Natural killer cell (primary cell): ENCODE data around the gene PCTP. TPM values are rescaled to one million over a fixed set of nuclear protein-coding genes. Genes with fewer than 3 reads are reported as not detected.

Experiments used
- ATAC-seq, 3 donors: fragments of 150-1000 bp in 2 of 3; fragments of 200-7000 bp in 1 of 3; cut with Tn5 transposase; 1 replicate in 1 of 3; 2 replicates in 2 of 3; pipeline ENCODE4 v1.10.0; 2021; ENCODE audit warnings: mild to moderate bottlenecking in 2 of 3, moderate library complexity in 2 of 3
- DNase-seq, 2 donors: peaks; one replicate each; pipeline versions ENCODE4 v3.0.0 to v3.0.0-alpha.2; 2013 to 2021; ENCODE audit warnings: mixed read lengths in 1 of 2
- H3K27ac ChIP-seq: one replicate; pipeline ENCODE4 v1.5.1; 2013; ENCODE audit warnings: mild to moderate bottlenecking, low read length
- H3K27me3 ChIP-seq: one replicate; pipeline ENCODE4 v1.6.1; 2013; ENCODE audit warnings: low read length; ENCODE audit not compliant: control insufficient read depth, insufficient read depth
- H3K36me3 ChIP-seq: one replicate; pipeline ENCODE4 v1.6.1; 2013; ENCODE audit warnings: low read length; ENCODE audit not compliant: control insufficient read depth, insufficient read depth
- H3K4me1 ChIP-seq: one replicate; pipeline ENCODE4 v1.6.1; 2013; ENCODE audit warnings: low read length; ENCODE audit not compliant: control insufficient read depth, insufficient read depth
- H3K4me3 ChIP-seq: one replicate; pipeline ENCODE4 v1.5.1; 2013; ENCODE audit warnings: low read length
- H3K9me3 ChIP-seq: one replicate; pipeline ENCODE4 v1.6.1; 2013; ENCODE audit warnings: low read length; ENCODE audit not compliant: control insufficient read depth, insufficient read depth
- H3K27ac Mint-ChIP-seq, 2 donors: one replicate each; pipeline ENCODE4 v1.8.0; 2022; ENCODE audit warnings: mild to moderate bottlenecking in 2 of 2, mixed read lengths in 2 of 2, moderate library complexity in 1 of 2
- H3K27me3 Mint-ChIP-seq, 2 donors: one replicate each; pipeline ENCODE4 v1.8.0; 2022; ENCODE audit warnings: low read depth in 2 of 2, mixed read lengths in 2 of 2
- H3K36me3 Mint-ChIP-seq: one replicate; pipeline ENCODE4 v1.8.0; 2022; ENCODE audit warnings: mixed read lengths
- H3K4me1 Mint-ChIP-seq, 2 donors: one replicate each; pipeline ENCODE4 v1.8.0; 2022; ENCODE audit warnings: mixed read lengths in 2 of 2
- H3K4me3 Mint-ChIP-seq: one replicate; pipeline ENCODE4 v1.8.0; 2022; ENCODE audit warnings: mild to moderate bottlenecking, moderate library complexity, mixed read lengths
- H3K9me3 Mint-ChIP-seq, 2 donors: one replicate each; pipeline ENCODE4 v1.8.0; 2022; ENCODE audit warnings: mixed read lengths in 2 of 2
- WGBS: methylation state at CpG from one replicate; pipeline ENCODE4 v1.1.7; 2013; ENCODE audit warnings: missing lambda C conversion rate; ENCODE audit not compliant: insufficient coverage; 5-methylcytosine and 5-hydroxymethylcytosine counted together
- intact Hi-C: fragments of 100-400 bp; cut with micrococcal nuclease; formaldehyde crosslinking; loops from one replicate; pipeline ENCODE4 v1.14.2; 2022
- total RNA-seq, 4 donors: library from RNA; stranded (reverse); fragments of 120-200 nt in 1 of 4; gene quantifications; one replicate each; pipeline versions ENCODE4 v1.2.3 to v1.2.4, GENCODE V29; 2013 to 2022
- TF ChIP-seq, protein P1 (sequence below): fragments of 200-600 bp; IDR thresholded peaks from one replicate; pipeline ENCODE4 v1.8.0; 2022; ENCODE audit warnings: antibody characterized with exemption

PCTP gene
- total RNA-seq, 3 donors from 2014 or later (not counting 1 experiment from before 2014, with no cell fraction given), result 6.3 to 9.5 (median 9.2) TPM

DNA sequence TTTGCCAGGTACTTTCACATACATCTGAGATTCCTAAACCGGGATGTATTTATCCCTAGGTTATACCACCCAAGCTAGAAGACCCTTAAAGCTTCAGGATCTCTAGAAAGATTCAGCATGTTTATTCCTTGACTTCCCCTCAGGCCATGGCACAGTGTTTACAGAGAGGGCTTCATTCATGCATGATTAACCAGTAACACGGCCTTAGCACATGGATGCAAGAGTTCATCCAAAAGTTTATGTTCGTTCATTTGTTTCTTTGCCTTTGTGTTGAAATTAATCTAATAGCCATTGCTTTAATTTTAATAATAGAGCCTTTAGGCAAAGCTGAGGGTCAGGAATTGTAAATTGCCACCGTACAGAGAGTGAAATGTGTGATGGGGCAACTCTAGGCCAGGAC lies 13.8 kb downstream of the PCTP start:
- no peak overlapping the region for H3K27ac ChIP-seq
- no peaks in the 10 kb centered on the region for H3K9me3 ChIP-seq
- no peaks in the 10 kb centered on the region for H3K9me3 Mint-ChIP-seq
- H3K27me3 Mint-ChIP-seq, result no peaks in the 10 kb centered on the region
- H3K4me1 ChIP-seq, result no peaks in the 10 kb centered on the region
- ATAC-seq (no peak), DNase-seq (no peak)
- peaks cover 13 to 24% of the 10 kb centered on the region in 2 donors for H3K4me1 Mint-ChIP-seq
- no peak overlapping the region for H3K4me3 Mint-ChIP-seq
- H3K27me3 ChIP-seq, result no peaks in the 10 kb centered on the region
- H3K36me3 Mint-ChIP-seq, result no peaks in the 10 kb centered on the region
- TF ChIP-seq, protein P1, sequence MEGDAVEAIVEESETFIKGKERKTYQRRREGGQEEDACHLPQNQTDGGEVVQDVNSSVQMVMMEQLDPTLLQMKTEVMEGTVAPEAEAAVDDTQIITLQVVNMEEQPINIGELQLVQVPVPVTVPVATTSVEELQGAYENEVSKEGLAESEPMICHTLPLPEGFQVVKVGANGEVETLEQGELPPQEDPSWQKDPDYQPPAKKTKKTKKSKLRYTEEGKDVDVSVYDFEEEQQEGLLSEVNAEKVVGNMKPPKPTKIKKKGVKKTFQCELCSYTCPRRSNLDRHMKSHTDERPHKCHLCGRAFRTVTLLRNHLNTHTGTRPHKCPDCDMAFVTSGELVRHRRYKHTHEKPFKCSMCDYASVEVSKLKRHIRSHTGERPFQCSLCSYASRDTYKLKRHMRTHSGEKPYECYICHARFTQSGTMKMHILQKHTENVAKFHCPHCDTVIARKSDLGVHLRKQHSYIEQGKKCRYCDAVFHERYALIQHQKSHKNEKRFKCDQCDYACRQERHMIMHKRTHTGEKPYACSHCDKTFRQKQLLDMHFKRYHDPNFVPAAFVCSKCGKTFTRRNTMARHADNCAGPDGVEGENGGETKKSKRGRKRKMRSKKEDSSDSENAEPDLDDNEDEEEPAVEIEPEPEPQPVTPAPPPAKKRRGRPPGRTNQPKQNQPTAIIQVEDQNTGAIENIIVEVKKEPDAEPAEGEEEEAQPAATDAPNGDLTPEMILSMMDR, result no peak
- intact Hi-C loops, result no loop called here
- WGBS, result 98% methylated on average over 4 of the region's 4 CpGs
- no peak overlapping the region for H3K27ac Mint-ChIP-seq
- H3K36me3 ChIP-seq, result no peaks in the 10 kb centered on the region
- no peak overlapping the region for H3K4me3 ChIP-seq

DNA sequence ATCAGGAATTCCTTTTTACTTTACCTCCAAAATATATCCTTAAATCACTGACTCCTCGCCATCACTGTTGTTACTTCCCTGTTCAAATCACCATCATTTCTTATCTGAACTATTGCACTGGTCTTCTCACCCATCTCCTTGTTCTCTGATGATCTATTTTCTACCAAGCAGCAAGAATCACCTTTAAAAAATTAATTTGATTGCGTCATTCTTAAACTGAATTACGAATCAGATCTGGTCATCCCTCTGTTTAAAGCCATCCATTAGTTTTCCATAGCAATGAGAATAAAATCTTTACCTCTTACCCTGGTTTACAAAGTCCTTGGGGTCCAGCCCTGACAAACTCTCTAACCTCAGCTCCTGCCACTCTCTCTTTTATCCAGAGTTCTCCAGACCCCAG lies 14.6 kb downstream of the PCTP start:
- no peak for DNase-seq
- no peaks in the 10 kb centered on the region for H3K27me3 ChIP-seq
- Mint-ChIP-seq H3K4me3 (no peak overlapping the region), H3K27me3 (no peaks in the 10 kb centered on the region), H3K4me1 (peaks cover 12 to 24% of the 10 kb centered on the region in 2 donors), H3K9me3 (no peaks in the 10 kb centered on the region), H3K27ac (peak overlapping the region in 1 of 2 donors; percentile 8), H3K36me3 (no peaks in the 10 kb centered on the region)
- TF ChIP-seq, protein P1, result no peak
- intact Hi-C loops, result no loop called here
- H3K27ac ChIP-seq, result no peak overlapping the region
- no peaks in the 10 kb centered on the region for H3K4me1 ChIP-seq
- no peaks in the 10 kb centered on the region for H3K36me3 ChIP-seq
- WGBS, result 96% methylated on average over 3 of the region's 3 CpGs
- no peak overlapping the region for H3K4me3 ChIP-seq
- H3K9me3 ChIP-seq, result no peaks in the 10 kb centered on the region
- no peak for ATAC-seq

DNA sequence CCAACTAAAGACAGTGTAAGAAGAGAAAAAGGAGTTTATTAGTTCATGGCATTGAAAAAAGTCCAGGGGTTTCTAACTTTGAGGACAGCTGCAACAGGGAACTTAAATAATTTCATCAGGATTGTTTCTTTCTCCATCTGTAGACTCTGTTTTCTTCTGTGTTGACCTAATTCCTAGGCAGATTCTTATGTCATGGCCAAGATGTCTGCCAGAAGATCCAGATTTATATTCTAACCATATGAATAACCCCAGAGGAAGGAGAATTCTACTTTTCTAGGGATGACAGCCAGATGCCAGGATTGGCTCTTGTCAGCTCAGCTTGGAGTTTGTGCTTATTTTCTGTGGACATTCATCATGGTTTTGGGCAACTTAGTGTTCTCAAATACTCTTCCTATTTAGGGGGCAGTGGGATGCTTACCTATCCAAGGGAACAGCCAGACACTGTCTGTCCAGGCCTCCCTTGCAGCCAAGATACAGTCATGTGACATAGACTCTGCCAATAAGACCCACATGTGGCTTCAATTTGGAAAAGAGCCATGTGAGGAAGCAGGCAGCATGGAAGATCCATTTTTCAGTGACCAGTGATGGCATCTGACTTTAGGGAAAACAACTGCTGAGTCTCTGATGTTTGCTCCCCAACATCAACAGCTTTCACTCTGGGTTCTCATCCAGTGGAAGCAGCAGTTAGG lies 18.2 kb downstream of the PCTP start:
- peaks cover under 1 to 13% of the 10 kb centered on the region in 2 donors for H3K4me1 Mint-ChIP-seq
- no peak overlapping the region for H3K4me3 Mint-ChIP-seq
- no peaks in the 10 kb centered on the region for H3K9me3 Mint-ChIP-seq
- Histone ChIP-seq H3K9me3 (no peaks in the 10 kb centered on the region), H3K4me1 (no peaks in the 10 kb centered on the region), H3K27ac (no peak overlapping the region), H3K4me3 (no peak overlapping the region), H3K36me3 (peaks cover 9% of the 10 kb centered on the region), H3K27me3 (no peaks in the 10 kb centered on the region)
- DNase-seq, result no peak
- no peaks in the 10 kb centered on the region for H3K27me3 Mint-ChIP-seq
- TF ChIP-seq, protein P1, result no peak
- no peak for ATAC-seq
- intact Hi-C loops, result no loop called here
- H3K27ac Mint-ChIP-seq, result no peak overlapping the region
- peaks cover 7% of the 10 kb centered on the region for H3K36me3 Mint-ChIP-seq

DNA sequence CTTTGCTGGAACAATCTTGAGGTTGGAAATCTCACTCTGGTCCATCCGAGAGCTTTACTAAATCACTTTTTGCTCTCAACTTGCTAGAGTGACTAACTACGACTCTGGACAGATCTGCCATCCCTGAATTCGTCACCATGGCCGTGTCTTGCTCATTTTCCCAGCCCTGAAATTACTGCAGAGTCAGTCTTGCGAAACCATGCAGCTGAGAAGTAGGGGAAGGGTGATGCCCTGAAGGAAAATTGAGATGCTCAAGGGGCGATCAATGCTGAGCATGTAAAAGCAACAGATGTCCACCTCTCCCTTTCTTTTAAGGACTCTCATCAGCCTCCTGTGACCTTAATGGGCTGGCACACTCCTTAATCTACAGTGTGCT lies 18.8 kb downstream of the PCTP start:
- H3K36me3 Mint-ChIP-seq, result peaks cover 7% of the 10 kb centered on the region
- ATAC-seq, result no peak

More for the DNA sequence above, 18.8 kb downstream of the PCTP start:
- Histone ChIP-seq H3K36me3 (peaks cover 9% of the 10 kb centered on the region), H3K27ac (no peak overlapping the region), H3K27me3 (no peaks in the 10 kb centered on the region), H3K9me3 (no peaks in the 10 kb centered on the region), H3K4me3 (no peak overlapping the region), H3K4me1 (no peaks in the 10 kb centered on the region)
- Mint-ChIP-seq H3K27me3 (no peaks in the 10 kb centered on the region), H3K9me3 (no peaks in the 10 kb centered on the region), H3K4me1 (peaks cover 0 to 9% of the 10 kb centered on the region in 2 donors), H3K4me3 (no peak overlapping the region), H3K27ac (no peak overlapping the region)
- intact Hi-C loops, result no loop called here
- DNase-seq, result no peak
- 84% methylated on average over 6 of the region's 6 CpGs for WGBS
- TF ChIP-seq, protein P1, result no peak
